Stimulated activated CD8-positive, alpha-beta memory T cell treated with anti-CD3 and anti-CD28 coated beads, Interleukin-15, amount 100 ng/mL, for 24 hours (primary cell): ENCODE data around the gene ADAMTS16.

Experiments
- DNase-seq: peaks from one replicate; pipeline ENCODE4 v3.0.0-alpha.2; 2020; ENCODE audit warnings: low read depth

ADAMTS16 gene

DNA sequence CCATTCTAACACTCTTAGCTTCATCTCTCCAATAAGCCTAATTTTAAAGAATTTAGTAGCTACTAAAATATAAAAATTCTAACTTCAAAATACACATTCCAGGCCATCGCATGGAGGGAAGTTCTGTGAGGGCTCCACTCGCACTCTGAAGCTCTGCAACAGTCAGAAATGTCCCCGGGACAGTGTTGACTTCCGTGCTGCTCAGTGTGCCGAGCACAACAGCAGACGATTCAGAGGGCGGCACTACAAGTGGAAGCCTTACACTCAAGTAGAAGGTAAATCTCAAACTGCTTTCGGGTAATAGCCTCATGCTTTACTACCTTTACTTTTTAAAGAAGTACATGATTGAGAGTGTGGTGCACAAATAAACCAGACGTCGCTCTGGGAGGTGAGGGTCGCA, 94.8 kb downstream of the ADAMTS16 start:
- DNase-seq = no peak

DNA sequence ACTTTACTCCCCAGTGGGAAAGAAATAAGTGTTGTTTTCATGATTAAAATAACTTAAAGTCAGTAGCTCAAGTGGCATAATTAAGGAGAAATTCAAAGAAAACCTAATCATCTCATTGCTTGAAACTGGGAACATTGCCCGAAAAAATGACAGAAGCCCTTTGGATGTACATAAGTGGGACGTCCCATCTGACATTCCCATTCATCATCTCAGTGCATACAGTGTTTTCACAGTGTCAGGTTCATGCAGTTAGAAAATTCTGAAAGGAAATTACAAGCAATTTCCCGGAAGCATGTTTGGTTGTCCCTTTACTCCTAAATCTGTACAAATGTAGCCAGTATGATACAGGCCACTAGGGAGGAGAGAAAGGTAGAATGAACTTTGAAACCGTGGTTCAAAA, 95.6 kb downstream of the ADAMTS16 start:
- no peak for DNase-seq

DNA sequence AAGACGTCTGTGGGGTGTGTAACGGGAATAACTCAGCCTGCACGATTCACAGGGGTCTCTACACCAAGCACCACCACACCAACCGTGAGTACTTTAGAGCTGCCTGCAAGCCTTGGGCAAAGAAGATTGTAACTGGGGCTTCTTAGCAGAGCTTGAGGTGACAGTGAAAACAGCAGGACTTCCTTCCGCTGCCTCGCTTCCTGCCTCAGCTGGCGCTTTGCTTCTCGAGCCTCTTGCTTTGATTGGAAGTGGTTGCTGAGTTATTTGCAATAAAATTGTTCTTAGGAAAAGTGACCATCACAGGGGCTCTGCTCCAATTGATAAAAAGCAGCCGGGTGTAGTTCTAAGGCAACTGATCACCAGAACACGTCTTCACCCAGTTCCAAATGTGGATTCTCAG, 99.1 kb downstream of the ADAMTS16 start:
- DNase-seq = no peak

DNA sequence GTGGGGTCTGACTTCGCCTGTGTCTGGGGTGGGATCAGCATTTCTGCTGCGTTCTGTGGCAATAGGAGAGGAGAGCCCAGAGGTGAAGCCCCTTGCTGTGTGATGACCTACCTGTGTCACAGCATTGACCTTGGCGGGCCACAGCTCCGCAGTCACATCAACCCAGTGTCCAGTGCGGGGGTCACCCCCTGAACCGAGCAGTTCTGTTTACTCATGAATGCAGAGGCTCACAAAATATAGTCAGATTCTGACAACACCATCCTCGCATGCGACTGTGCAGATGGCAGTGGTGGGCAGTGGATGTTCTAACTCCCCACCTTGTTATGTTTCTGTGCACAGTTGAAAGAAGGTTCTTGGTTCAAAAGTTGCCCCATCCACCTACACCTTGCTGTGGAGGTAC, 100.1 kb downstream of the ADAMTS16 start:
- no peak for DNase-seq

DNA sequence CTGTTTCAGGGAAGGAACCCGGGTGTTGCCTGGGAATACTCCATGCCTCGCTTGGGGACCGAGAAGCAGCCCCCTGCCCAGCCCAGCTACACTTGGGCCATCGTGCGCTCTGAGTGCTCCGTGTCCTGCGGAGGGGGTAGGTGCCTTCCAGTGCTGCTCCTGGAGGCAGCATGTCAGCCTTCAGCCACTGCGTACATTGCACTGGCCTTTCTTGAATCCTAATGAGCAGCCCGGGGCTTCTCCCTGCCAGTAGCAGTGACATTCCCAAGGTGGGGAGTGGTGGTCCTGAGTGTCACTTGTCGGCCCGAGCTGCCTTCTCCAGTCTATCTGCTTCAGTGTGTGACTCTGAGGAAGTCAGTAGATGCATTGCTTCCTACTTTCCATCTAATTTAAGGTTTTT, 101.9 kb downstream of the ADAMTS16 start:
- no peak for DNase-seq

DNA sequence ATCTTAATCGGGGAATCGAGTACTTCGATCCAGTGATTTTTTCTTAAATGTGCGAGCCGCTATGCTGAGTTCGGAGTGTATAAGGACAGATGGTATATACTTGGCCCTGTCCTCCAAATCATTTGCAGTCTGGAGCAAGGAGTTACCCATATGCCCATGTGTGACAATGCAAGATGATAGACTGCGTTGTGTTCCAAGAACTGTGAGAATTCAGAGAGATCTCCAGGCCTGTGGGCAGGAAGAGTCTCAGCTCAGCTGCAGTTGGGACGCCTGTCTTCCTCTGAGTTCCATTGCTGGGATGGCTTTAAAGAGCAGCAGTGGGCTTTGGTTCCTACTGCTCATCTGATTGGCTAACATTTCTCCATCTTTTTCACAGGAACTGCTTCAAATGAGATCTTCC, 106.6 kb downstream of the ADAMTS16 start:
- no peak for DNase-seq

DNA sequence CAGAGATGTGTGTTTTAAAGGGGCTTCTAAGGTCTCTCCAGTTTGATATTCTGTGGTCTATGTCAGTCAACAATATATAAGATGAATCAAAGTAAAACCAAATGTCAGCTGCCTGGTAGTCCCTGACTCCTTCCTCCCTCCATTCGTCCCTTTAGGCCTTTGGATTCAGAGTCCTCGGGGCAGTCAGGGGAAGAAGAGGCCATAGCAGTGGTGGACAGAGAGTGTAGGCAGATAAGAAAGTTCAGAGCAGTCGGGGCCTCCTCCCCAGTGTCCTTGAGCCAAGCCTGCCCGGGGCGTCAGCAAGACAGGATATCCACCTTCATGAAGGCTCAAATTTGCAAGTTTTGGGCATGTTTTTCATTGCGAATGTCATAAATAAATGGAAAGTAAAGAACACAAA, 110.6 kb downstream of the ADAMTS16 start:
- DNase-seq = no peak

DNA sequence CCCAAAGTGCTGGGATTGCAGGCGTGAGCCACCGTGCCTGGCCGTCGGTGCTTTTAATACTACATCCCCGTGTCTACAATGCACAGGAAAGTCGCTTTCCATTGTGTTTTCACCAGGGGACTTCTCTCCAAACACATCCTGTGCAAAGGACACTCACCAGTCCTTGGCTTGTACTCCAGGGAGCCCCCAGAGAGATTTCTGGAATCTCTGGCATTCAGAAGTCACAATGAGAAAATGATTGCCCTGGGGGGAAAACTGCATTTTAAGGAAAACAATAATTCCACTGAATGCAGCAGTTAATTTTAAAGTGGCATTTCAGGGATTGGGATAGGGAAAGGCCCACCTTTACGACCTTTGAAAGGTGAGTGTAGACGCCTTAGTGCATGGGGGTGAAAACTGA, 112.0 kb downstream of the ADAMTS16 start:
- DNase-seq = no peak

DNA sequence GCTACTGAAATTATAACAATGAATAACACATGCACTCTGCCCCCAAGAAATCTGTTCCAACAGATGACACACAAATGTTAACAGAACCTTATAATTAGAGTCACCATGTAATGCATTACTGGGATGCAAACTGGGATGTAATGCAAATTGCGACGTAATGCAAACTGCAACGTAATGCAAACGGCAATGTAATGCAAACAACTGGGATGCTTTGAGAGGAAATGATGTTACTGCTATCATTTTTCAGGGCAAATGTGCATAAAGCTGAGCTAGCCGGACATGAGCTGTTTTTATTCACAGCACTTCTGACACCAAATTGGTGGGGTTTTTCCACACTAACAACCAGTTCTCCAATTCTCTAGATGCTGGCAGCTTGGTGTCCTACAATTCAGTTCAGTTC, 117.2 kb downstream of the ADAMTS16 start:
- no peak for DNase-seq

DNA sequence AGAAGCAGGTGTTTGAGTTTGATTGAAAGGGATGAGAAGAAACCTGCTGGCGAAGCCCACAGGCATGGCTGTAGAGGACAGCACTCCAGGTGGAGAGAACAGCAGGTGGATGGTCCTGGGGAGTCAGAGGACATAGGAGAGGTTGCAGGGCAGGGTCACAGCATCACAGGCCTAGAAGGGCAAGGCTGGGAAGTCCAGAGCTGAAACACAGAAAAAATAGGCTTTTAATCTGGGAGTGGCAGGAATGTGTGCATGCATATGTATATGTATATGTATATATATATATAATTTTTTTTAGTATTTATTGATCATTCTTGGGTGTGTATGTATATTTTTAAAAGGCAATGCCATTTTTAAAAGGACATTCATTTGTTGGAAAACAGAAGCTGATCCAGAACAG, 118.4 kb downstream of the ADAMTS16 start:
- DNase-seq = no peak

DNA sequence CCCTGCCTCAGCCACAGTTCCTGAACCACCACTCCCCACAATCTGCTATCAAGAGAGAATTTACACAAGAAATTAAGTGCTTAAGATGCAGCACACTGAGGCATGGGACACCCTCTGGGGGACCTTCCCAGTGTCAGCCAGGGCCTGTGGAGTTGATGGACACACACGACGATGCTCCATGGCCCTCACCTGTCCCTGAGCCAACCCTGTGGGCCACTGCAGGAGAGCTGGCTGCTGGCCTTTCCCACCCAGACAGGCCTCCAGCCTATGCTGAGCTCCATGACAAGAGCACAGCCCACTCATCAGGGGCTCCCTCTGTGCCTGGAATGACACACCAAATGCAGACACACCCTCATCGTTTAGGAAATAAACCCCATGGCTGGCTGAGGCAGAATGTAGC, 124.6 kb downstream of the ADAMTS16 start:
- no peak for DNase-seq

DNA sequence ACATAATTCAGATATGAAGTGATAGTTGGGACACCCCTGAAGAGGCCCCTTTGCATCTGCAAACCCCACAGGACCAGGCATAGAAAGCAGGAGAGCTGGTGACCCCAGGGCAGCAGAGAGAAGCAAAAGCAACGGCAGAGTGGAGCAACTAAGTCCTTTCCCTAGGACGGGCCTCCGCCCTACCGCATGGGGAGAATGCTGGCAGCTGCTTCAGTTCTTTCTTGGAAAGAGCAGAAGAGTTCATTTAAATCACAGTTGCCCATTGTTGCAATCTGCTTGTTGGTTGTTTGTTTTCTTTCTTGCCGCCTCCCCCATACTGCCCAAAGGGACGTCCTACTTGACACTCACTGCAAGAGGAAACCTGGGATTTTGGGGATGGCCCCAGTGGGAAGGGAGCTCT, 126.2 kb downstream of the ADAMTS16 start:
- no peak for DNase-seq

DNA sequence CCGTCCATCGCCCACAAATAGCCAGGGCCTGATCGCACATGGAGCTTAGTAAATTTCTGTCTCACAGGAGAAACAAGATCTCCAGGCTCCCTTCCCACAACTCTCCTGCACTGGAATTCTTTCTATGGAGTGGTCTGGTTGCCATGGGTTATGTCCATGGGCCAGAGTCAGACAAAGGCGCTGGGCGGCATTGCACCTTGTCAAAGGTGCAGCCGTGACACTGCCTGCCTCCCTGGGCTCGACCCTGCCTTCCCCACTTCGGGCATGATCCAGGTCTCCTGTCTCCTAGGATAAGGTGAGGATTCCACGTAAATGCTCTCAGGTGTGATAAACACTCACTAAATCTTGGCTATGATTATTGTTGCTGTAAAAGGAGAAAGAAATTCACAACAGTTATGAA, 130.0 kb downstream of the ADAMTS16 start:
- no peak for DNase-seq

DNA sequence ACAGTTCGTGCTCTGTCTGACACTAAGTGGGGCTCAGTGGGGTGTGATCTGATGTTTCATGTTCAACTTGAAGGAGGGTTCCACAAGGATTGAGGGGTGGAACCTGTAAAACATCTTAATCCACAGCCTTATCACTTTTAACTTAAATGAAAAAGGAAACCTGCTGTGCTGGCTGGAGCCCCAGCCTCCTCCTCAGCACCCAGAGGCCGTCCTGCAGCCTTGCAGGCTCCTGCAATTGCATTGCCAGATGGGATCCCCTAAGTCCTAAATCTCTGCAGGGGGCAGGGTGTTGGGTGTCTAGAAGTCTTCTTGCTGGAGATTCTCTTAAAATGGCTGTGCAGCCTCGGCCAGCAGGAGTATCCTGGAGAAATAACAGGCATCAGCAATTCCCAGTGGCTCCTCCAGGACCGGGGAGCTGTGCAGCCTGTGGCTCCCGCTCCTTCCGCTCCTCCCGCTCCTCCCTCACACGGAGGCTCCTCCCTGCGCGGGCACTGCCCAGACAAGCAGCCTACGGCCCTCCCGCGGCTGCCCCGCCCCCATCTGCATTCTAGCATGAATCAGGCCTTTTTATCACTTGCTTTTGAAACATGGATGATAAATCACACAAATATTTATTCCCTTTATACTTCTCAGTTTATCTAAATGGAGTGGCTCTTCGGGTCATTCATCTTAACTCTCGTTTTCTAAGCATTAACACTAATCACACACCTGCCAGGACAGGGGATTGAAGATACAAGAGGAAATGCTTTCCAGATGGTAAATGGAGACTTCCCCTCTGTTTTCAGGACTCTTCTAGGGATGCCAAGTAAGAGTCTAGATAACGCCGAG, 131.0 kb downstream of the ADAMTS16 start:
- DNase-seq = no peak

DNA sequence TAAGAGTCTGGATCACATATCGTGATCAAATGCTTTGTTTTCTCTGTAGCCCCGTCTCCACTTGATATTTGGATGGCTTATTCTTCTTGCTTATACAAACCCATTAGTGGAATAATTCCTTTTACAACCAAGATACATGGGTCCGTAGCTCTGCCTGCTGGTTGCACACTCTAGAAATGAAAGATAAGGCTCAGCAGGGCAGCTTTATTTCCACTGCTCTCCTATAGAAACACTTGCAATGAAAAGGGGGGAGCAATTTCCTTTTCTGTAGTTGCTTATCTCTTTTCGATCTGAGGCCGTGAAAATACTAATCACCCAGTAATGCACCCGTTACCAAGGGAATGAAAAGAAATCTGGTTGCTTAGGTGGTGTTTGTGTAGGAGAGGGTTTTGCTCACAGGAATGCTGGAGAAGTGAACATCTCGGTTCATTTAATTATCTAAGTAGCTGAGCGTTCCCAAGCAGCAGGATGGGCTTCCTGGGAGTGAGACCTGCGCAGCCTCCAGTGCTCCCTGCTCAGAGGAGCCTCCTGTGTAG, 131.7 kb downstream of the ADAMTS16 start:
- no peak for DNase-seq

DNA sequence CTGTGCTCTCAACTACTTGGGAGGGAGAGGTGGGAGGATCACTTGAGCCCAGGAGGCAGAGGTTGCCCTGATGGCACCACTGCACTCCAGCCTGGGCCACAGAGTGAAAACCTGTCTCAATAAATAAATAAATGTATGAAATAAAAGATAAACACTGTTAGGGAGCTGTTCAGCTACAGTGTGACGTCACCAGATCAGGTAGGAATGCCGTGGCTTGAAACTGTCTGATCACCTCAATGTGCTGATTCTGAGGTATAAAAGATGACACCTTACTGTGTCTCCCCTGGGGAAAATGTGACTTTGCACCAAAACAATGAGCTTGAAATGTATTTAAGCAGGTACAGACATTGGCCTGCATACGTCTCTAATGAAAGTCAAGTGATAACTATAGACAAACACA, 133.3 kb downstream of the ADAMTS16 start:
- no peak for DNase-seq

DNA sequence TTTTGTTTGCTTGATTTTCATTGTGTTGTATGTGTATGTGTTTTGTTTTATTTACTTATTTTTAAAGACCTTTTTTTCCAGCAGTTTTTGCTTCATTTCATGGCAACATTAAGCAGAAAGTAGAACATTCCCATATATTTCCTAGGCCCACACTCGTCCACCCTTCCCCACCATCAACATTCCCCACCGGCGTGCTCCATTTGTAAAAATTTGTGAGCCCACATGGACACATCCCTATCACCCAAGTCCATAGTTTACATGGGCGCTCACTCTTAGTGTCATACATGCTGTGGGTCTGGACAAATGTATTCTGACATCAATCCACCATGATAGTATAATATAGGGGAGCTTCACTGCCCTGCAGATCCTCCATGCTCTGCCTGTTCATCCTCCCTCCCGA, 133.8 kb downstream of the ADAMTS16 start:
- no peak for DNase-seq

DNA sequence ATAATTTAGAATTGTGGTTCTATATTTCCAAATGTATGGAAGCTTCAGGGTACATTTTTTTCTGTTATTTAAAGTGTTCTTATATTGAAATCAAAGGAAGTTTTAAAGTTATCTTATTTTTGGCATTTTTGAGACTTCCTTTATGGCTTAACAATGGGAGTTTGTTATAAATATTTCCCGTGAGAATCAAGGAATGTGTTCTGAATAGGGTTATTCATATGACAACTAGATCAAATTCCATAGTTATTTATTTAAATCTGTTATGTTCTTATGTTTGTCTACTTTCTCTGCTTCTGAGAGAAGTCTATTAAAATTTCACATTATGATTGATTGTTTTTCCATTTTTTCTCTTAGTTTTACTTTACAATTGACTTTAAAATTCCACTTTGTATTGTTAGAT, 135.1 kb downstream of the ADAMTS16 start:
- no peak for DNase-seq

DNA sequence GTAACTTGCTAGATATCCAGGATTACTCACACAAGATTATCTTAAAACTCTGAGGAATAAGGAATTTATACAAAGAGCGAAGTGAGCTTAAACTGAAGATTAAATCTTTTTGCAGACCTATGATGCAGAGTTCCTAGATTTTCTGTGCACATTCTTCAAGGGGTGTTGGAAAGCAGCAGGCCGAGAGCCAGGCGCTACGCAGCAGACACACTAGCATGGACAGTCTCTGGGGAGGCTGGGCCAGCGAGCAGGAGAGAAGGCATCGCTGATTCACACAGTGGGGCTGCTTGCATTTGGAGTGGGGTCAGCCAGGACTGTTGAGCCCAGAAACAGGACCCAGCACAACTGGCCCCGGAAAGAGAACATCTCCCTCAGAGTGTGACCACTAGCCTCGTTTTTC, 136.3 kb downstream of the ADAMTS16 start:
- no peak for DNase-seq

DNA sequence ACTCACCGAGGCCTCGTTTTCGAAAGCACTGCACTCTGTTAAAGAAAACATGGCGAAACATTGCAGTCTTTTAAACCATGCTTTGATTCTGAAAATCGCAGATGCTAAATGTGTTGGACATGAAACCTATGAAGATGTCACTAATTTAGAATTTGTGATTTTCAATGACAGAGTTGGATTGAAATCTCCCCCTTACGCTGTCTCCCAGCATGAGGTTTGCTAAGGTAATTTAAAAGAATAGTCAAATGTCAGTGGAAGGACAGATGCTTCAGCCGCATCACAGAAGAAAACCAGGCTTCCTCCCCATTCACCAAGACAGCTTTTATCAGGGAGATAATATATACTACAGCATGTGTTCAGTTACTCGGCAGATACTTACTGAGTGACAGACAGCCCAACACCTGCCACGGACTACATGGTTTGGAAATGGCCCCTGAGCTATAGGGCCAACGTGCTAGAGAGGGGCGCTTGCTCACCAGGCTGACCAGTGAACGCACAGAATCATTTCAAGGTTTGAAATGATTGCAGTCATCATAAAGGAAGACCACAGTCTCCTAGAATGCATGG, 136.9 kb downstream of the ADAMTS16 start:
- DNase-seq = no peak

DNA sequence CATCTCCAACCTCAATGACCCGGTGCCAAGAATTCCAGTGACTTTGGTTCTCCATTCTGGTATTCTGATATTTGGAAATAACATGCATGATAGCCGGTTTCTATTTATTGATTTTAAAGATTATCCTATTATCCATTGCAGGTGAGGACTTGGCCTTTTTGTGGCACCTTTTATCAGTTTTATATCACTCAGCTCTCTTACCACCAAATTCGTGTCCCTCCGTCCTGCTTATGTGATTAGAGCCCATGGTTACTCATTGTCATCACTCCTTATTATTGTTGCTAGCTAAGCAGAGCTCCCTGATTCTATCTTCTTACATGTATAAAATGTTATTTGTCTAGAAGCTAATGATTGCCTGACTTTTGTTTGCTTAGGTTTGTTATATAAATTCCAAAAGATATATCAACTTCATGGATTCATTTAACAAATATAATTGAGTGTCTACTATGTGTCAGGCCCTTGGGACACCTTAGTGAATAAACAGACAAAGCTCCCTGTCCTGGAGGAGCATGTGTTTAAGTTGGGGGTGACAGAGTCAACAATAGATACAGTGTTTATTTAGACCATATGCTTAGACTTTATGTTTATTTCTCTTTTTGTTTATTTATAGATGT, 138.2 kb downstream of the ADAMTS16 start:
- DNase-seq = no peak

DNA sequence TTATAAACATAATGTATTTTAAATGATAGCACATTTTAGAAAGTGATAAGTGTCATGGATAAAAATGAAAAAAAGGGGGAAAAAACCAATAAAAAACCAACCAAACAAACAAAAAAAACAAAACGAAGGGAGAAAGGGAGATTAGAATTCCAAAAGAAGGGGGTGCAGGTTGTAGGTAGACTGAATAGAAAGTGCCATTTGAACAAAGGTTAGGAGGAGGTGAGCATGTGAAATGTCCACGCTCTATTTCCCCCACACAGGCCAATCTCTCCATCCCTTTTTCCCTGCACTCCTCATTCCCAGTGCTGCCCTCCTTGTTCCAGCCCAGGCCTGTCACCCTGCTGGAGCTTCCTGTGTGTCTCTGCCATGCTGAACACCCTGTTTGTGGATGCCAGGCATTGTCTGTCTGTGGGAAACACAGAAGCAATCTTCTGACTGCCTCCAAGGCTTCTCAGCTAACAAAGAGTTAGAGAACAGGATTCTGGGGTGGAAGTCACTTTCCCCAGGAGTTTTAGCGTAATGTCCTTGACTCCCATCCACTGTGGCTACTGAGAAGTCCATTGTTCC, 138.8 kb downstream of the ADAMTS16 start:
- DNase-seq = no peak

DNA sequence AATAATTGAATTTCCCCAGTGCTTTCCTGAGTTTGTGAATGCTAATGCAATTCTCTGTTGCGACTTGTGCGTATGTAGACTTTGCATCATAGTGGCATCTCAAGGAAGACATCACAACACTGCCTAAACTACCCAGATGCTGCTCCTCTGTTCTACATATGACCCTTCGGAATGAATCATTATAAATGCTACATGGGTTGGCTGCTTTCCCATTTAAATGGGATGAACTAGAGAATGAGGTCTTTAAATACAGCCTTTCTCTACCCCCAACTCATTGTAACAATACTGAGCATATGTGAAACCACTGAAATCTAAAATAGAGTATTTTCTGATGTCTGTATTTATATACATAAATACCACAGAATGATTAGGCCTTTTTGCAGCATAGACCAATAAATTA, 145.8 kb downstream of the ADAMTS16 start:
- no peak for DNase-seq
